ENCODE measurements around the gene PDE6A. TPM values are rescaled to one million over a fixed set of nuclear protein-coding genes. Genes with fewer than 3 reads are reported as not detected.

Gene PDE6A
- total and polyA plus RNA-seq, 9 of the 15 experiments (the other 6 are each of a cell fraction or from before 2014, with no cell fraction given): 0.01 to 0.04 (median 0.01) TPM; not detected in 6

DNA sequence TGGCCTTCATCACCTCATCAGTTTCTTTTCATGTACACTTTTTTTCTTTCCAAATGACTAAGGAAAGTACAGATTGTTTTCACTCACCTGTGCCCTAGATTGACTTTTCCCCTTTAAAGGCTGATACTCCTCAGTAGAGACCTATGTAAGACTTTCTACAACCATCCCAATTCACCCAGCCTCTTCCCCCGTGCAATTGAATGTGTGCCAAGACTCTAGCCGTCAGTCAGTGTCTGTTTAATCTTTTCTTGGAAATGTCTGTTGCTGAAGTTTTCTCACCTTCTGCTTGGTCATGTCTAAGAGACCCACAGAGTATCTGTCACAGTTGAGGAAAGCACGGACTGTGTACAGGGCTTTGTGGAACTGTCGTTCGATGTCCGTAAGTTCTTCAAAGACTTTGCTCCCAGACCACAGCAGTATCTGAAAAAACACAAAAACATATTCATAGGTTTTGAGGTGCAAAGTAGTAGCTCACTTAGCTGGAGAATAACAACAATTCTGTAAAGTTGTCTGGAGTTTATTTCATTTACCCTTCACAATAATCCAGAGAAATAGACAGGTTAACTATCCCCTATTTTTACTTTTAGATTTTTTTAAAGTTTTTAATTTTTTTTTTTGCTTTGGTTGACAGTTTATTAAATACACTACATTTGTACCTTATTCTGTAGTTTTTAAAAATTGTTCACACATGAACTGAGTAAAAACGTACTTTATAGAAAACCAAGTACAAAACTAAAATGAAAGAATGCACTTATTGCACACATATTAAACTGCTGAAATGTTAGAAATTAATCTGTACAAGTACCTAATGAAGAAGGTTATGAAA lies 13.6 kb downstream of the PDE6A start (continued):
- TF ChIP-seq FOXK2 (conservative IDR thresholded peaks at IDR 0.05 in 1 of 2, IDR thresholded peaks at IDR 0.05 in 1 of 2; ENCODE audit: low read depth in 2 of 2) (no peak), HMG20A (CRISPR knock-in tag; conservative IDR thresholded peaks at IDR 0.05) (no peak), SIX5 (IDR thresholded peaks at IDR 0.05; ENCODE audit: borderline replicate concordance in 1 of 2, insufficient read depth in 1 of 2, low read depth in 1 of 2, low read length in 2 of 2) (no peak), GTF2E2 (tag; IDR thresholded peaks at IDR 0.05) (0 out of 2 replicates have a peak, but pooled peaks have one; percentile 36), YY1 (IDR thresholded peaks at IDR 0.05; ENCODE audit: borderline replicate concordance in 1 of 3, control insufficient read depth in 1 of 3, extremely low read depth in 1 of 3, insufficient read depth in 3 of 3, insufficient read length in 1 of 3, insufficient replicate concordance in 2 of 3, low read depth in 1 of 3, low read length in 2 of 3) (no peak), ZNF445 (CRISPR knock-in tag; IDR thresholded peaks at IDR 0.05; ENCODE audit: low read depth) (no peak), DIDO1 (tag; IDR thresholded peaks at IDR 0.05; ENCODE audit: low read depth) (no peak), POU5F1 (IDR thresholded peaks at IDR 0.05; ENCODE audit: borderline replicate concordance, low read depth, low read length, partially characterized antibody) (no peak), CREBBP (IDR thresholded peaks at IDR 0.05; ENCODE audit: low read depth, low read length) (no peak), TARDBP (IDR thresholded peaks at IDR 0.05) (no peak), ELF4 (CRISPR knock-in tag; IDR thresholded peaks at IDR 0.05) (no peak)
- TF ChIP-seq, protein P1, sequence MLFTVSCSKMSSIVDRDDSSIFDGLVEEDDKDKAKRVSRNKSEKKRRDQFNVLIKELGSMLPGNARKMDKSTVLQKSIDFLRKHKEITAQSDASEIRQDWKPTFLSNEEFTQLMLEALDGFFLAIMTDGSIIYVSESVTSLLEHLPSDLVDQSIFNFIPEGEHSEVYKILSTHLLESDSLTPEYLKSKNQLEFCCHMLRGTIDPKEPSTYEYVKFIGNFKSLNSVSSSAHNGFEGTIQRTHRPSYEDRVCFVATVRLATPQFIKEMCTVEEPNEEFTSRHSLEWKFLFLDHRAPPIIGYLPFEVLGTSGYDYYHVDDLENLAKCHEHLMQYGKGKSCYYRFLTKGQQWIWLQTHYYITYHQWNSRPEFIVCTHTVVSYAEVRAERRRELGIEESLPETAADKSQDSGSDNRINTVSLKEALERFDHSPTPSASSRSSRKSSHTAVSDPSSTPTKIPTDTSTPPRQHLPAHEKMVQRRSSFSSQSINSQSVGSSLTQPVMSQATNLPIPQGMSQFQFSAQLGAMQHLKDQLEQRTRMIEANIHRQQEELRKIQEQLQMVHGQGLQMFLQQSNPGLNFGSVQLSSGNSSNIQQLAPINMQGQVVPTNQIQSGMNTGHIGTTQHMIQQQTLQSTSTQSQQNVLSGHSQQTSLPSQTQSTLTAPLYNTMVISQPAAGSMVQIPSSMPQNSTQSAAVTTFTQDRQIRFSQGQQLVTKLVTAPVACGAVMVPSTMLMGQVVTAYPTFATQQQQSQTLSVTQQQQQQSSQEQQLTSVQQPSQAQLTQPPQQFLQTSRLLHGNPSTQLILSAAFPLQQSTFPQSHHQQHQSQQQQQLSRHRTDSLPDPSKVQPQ (CRISPR knock-in tag; IDR thresholded peaks at IDR 0.05; ENCODE audit: borderline replicate concordance): no peak
- TF ChIP-seq, protein P2, sequence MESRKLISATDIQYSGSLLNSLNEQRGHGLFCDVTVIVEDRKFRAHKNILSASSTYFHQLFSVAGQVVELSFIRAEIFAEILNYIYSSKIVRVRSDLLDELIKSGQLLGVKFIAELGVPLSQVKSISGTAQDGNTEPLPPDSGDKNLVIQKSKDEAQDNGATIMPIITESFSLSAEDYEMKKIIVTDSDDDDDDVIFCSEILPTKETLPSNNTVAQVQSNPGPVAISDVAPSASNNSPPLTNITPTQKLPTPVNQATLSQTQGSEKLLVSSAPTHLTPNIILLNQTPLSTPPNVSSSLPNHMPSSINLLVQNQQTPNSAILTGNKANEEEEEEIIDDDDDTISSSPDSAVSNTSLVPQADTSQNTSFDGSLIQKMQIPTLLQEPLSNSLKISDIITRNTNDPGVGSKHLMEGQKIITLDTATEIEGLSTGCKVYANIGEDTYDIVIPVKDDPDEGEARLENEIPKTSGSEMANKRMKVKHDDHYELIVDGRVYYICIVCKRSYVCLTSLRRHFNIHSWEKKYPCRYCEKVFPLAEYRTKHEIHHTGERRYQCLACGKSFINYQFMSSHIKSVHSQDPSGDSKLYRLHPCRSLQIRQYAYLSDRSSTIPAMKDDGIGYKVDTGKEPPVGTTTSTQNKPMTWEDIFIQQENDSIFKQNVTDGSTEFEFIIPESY (CRISPR knock-in tag; IDR thresholded peaks at IDR 0.05): no peak
- TF ChIP-seq, protein P3, sequence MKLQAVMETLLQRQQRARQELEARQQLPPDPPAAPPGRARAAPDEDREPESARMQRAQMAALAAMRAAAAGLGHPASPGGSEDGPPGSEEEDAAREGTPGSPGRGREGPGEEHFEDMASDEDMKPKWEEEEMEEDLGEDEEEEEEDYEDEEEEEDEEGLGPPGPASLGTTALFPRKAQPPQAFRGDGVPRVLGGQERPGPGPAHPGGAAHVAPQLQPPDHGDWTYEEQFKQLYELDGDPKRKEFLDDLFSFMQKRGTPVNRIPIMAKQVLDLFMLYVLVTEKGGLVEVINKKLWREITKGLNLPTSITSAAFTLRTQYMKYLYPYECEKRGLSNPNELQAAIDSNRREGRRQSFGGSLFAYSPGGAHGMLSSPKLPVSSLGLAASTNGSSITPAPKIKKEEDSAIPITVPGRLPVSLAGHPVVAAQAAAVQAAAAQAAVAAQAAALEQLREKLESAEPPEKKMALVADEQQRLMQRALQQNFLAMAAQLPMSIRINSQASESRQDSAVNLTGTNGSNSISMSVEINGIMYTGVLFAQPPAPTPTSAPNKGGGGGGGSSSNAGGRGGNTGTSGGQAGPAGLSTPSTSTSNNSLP (IDR thresholded peaks at IDR 0.05; ENCODE audit: borderline replicate concordance, low read depth, low read length): no peak
- TF ChIP-seq, protein P4, sequence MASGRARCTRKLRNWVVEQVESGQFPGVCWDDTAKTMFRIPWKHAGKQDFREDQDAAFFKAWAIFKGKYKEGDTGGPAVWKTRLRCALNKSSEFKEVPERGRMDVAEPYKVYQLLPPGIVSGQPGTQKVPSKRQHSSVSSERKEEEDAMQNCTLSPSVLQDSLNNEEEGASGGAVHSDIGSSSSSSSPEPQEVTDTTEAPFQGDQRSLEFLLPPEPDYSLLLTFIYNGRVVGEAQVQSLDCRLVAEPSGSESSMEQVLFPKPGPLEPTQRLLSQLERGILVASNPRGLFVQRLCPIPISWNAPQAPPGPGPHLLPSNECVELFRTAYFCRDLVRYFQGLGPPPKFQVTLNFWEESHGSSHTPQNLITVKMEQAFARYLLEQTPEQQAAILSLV (tag; IDR thresholded peaks at IDR 0.05): no peak
- TF ChIP-seq, protein P5, sequence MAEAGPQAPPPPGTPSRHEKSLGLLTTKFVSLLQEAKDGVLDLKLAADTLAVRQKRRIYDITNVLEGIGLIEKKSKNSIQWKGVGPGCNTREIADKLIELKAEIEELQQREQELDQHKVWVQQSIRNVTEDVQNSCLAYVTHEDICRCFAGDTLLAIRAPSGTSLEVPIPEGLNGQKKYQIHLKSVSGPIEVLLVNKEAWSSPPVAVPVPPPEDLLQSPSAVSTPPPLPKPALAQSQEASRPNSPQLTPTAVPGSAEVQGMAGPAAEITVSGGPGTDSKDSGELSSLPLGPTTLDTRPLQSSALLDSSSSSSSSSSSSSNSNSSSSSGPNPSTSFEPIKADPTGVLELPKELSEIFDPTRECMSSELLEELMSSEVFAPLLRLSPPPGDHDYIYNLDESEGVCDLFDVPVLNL (CRISPR knock-in tag; IDR thresholded peaks at IDR 0.05; ENCODE audit: low read depth): no peak
